ENCODE data around the gene TMEM54.
A peak's percentile ranks its signal among the peaks of the same experiment; 100 is the strongest.

The TMEM54 gene

GRCh38 chr1:32944180-32944579 lies 43.0 kb upstream of the TMEM54 start:
- ChIA-PET CTCF (interaction anchor here (0.8 to 10.7 kb wide), 4 partner anchors 13 to 142 kb away, joined by 3 to 101 read pairs (median 8); no protein-coding TSS in a partner anchor), POLR2A (no interaction called here)
- no peak overlapping the region for H3K4me3 ChIP-seq (ENCODE audit: low read depth, low read length)
- TF ChIP-seq, protein P1, sequence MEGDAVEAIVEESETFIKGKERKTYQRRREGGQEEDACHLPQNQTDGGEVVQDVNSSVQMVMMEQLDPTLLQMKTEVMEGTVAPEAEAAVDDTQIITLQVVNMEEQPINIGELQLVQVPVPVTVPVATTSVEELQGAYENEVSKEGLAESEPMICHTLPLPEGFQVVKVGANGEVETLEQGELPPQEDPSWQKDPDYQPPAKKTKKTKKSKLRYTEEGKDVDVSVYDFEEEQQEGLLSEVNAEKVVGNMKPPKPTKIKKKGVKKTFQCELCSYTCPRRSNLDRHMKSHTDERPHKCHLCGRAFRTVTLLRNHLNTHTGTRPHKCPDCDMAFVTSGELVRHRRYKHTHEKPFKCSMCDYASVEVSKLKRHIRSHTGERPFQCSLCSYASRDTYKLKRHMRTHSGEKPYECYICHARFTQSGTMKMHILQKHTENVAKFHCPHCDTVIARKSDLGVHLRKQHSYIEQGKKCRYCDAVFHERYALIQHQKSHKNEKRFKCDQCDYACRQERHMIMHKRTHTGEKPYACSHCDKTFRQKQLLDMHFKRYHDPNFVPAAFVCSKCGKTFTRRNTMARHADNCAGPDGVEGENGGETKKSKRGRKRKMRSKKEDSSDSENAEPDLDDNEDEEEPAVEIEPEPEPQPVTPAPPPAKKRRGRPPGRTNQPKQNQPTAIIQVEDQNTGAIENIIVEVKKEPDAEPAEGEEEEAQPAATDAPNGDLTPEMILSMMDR (IDR thresholded peaks at IDR 0.05; ENCODE audit: insufficient read depth, low read length, missing control alignments), result no peak
- no peak for DNase-seq (ENCODE audit: low read depth, low spot score)

DNA sequence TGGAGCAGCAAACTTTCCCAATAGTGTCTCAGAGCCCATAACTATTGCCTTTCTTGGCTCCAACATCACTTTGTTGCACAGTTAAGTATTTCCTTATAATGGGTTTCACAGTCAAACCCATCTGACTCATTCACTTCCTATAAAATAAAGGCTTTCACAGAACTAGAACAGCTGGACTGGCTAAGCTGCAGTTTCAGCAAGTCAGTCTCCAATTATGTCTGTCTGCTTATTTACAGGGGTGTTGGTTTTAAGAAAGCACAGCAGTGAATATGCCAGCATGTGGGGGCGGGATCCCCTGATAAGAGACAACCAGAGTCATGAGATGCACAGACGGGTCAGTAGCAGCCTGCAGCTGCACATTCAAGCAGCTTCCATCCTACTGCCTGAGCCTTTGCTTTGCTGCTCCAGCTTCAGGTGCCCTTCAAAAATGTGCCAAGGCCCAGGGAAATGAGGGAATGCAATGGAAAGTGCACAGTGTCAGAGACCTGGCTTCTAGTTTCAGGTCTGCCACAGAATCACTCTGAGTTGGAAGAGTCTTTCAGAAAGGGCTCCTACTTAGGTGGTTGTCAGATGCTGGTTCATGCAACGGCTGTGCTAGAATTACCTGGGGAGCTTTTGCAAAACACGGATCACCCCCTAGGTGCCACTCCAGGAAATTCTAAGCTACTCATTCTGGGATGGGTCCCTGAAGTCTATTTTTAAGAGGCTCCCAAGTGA lies 38.6 kb upstream of the TMEM54 start:
- H3K4me3 ChIP-seq (ENCODE audit: low read depth, low read length), result no peak overlapping the region
- POLR2A ChIA-PET, result interaction anchor here (1.2 to 1.7 kb wide), 2 partner anchors 29 to 68 kb away, joined by 3 read pairs; no protein-coding TSS in a partner anchor
- CTCF ChIA-PET, result interaction anchor here (1.3 to 15.5 kb wide), 6 partner anchors 8 to 146 kb away, joined by 5 to 188 read pairs (median 30); no protein-coding TSS in a partner anchor
- peak; percentile 74 for DNase-seq (ENCODE audit: low read depth, low spot score)
- TF ChIP-seq, protein P1 (IDR thresholded peaks at IDR 0.05; ENCODE audit: insufficient read depth, low read length, missing control alignments), result no peak

DNA sequence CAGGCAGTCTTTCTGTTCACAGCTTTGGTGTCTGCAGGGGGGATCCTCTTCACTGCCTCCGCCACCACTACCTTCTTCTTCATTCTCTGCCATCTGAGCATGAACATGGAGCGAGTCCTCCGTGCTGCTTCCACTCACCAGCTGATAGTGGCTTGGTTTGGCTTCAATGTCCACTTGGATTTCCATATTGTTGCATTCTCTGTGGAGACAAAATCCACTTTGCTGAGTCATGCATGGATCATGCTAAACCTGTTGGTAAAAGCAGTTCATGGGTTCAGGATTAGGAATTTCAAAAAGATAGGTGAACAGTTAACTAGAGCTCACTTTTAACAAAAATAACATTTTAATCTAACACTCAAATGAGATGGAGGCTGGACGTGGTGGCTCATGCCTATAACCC lies 35.9 kb upstream of the TMEM54 start:
- H3K4me3 ChIP-seq (ENCODE audit: low read depth, low read length), result no peak overlapping the region
- ChIA-PET POLR2A (no interaction called here), CTCF (interaction anchor here (0.9 to 15.5 kb wide), 10 partner anchors 12 to 190 kb away, joined by 3 to 277 read pairs (median 4); no protein-coding TSS in a partner anchor)
- TF ChIP-seq, protein P1 (IDR thresholded peaks at IDR 0.05; ENCODE audit: insufficient read depth, low read length, missing control alignments), result no peak
- DNase-seq (ENCODE audit: low read depth, low spot score), result no peak

DNA sequence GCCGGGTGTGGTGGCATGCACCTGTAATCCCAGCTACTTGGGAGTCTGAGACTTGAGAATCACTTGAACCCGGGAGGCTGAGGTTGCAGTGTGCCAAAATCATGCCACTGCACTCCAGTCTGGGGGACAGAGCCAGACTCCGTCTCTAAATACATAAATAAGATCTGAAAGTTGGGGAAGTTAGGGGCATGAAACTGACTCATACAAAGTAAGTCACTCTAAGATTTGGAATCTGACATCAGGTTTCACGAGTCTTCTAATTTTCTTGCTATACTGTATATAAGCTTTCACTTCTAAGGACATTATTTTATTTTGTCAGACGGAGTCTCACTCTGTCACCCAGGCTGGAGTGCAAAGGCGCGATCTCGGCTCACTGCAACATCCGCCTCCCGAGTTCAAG lies 33.3 kb upstream of the TMEM54 start:
- no peak for DNase-seq (ENCODE audit: low read depth, low spot score)
- ChIA-PET POLR2A (no interaction called here), CTCF (interaction anchor here (0.9 to 15.5 kb wide), 19 partner anchors 10 to 159 kb away, joined by 3 to 277 read pairs (median 7); no protein-coding TSS in a partner anchor)
- TF ChIP-seq, protein P1 (IDR thresholded peaks at IDR 0.05; ENCODE audit: insufficient read depth, low read length, missing control alignments), result no peak
- no peak overlapping the region for H3K4me3 ChIP-seq (ENCODE audit: low read depth, low read length)

DNA sequence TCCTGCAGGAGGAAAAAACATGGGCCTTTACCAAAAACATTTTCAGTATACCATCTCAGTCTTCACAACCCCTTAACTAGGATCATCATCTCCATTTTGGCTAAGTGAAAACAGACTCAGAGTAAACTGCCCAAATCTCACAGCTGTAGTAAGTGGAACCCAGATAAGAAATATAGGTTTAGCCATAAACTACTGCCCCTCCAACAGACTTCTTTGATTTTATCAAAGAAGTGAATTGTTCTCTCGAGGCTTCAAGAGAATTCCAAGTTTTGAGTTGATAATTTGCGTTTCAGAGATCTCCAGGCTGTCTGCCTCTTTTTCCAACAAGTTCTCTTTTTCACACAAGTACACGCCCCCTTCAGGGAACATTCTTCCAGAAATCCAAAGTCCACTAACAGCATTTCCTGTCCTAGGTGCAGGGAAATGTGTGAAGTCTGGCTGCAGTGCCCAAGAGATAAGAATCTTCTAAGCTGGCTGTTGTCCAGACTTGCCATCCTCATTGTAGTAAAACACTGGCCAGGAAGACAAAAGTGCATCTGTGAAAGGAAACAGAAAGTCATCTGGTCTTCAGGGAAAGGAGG lies 32.6 kb upstream of the TMEM54 start:
- no peak for DNase-seq (ENCODE audit: low read depth, low spot score)
- CTCF ChIA-PET, result interaction anchor here (0.7 to 15.5 kb wide), 30 partner anchors 11 to 193 kb away, joined by 3 to 277 read pairs (median 6); no protein-coding TSS in a partner anchor
- TF ChIP-seq, protein P1 (IDR thresholded peaks at IDR 0.05; ENCODE audit: insufficient read depth, low read length, missing control alignments), result no peak
- POLR2A ChIA-PET, result no interaction called here
- no peak overlapping the region for H3K4me3 ChIP-seq (ENCODE audit: low read depth, low read length)

DNA sequence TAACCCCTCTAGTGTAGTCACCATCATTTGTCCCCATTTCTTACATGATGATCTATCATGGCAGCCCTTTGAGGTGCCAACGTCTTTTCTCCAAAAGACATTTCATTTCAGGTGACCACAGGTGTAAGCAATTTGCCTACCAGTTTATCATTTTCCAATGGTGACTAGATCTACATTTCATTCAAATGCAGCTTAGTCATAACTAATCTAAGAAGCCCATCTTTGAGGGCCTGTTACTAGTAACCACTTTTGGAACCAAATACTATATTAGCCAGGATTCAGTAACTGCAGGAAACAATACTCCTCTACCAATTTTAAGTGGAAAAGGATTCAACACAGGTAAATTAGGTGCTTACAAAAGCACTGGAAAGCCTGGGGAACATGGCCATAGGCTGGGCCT lies 30.6 kb upstream of the TMEM54 start:
- no peak overlapping the region for H3K4me3 ChIP-seq (ENCODE audit: low read depth, low read length)
- ChIA-PET POLR2A (no interaction called here), CTCF (interaction anchor here (0.9 to 15.5 kb wide), 15 partner anchors 13 to 169 kb away, joined by 3 to 277 read pairs (median 12); no protein-coding TSS in a partner anchor)
- TF ChIP-seq, protein P1 (IDR thresholded peaks at IDR 0.05; ENCODE audit: insufficient read depth, low read length, missing control alignments), result no peak
- DNase-seq (ENCODE audit: low read depth, low spot score), result no peak
